ENCODE results near the gene DDX20.

GRCh38 chr1:111723091-111723806 lies 32.5 kb upstream of the DDX20 start:
- TF ChIP-seq CTCF (IDR thresholded peaks at IDR 0.05; ENCODE audit: low read length) (no peak), EZH2 (IDR thresholded peaks at IDR 0.05; ENCODE audit: borderline replicate concordance, low read length) (no peak)
